ENCODE measurements around the gene ZC3H15. TPM values are rescaled to one million over a fixed set of nuclear protein-coding genes. Genes with fewer than 3 reads are reported as not detected.

ZC3H15 gene
- total and polyA plus RNA-seq, 2 of the 8 experiments (the other 6 are each of a cell fraction or from before 2014, with no cell fraction given), result 32.0 to 80.8 TPM

DNA sequence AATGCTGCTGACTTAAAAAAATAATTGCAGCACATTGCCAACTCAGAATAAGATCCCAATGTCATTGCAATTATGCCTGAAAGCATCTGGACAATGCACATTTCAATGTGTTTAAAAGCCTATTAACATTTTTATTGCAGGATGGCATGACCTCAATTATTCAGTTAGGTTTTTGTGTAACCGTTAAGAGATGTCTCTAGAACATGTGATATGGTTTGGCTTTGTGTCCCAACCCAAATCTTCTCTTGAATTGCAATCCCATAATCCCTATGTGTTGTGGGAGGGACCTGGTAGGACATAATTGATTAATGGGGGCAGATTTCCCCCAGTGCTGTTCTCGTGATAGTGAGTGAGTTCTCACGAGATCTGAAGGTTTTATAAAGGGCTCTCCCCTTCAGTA is 43.2 kb upstream of the ZC3H15 start:
- Histone ChIP-seq H3K79me2 (ENCODE audit: control insufficient read depth in 1 of 2, insufficient read depth in 2 of 2, low read length in 2 of 2) (no peaks in the 10 kb centered on the region), H3K4me1 (replicated peaks in 1 of 4; ENCODE audit: control insufficient read depth in 3 of 4, insufficient read depth in 4 of 4, low read length in 3 of 4) (peaks cover 0 to 3% (median 0%) of the 10 kb centered on the region in 4 experiments; a peak in 1 of 7 replicates), H3K18ac (ENCODE audit: extremely low read depth, low read length) (no peak overlapping the region), H4K5ac (ENCODE audit: insufficient read length, low read depth, low read length) (no peak overlapping the region), H3K4ac (replicated peaks; ENCODE audit: insufficient read length, low read depth, low read length) (no peak overlapping the region), H3K23me2 (ENCODE audit: low read depth, low read length) (no peaks in the 10 kb centered on the region), H2BK12ac (ENCODE audit: low read depth, low read length) (no peak overlapping the region), H3K4me2 (ENCODE audit: insufficient read depth in 1 of 2, low read depth in 2 of 2, low read length in 2 of 2) (no peak overlapping the region), H3K9me3 (ENCODE audit: insufficient read depth in 2 of 2, low read depth in 1 of 2, low read length in 1 of 2) (peaks cover 8% of the 10 kb centered on the region in 2 experiments; a peak in 2 of 4 replicates), H4K8ac (ENCODE audit: extremely low read depth, insufficient read depth, low read length) (no peak overlapping the region), H3K79me1 (ENCODE audit: low read depth, low read length) (no peaks in the 10 kb centered on the region), H2AK5ac (ENCODE audit: low read depth, low read length) (no peak overlapping the region), H3K4me3 (ENCODE audit: extremely low read depth in 1 of 4, insufficient read depth in 2 of 4, low read depth in 3 of 4, low read length in 4 of 4) (no peak overlapping the region), H3K23ac (ENCODE audit: insufficient read length) (no peak overlapping the region), H2BK20ac (ENCODE audit: low read length) (no peak overlapping the region), H2BK120ac (replicated peaks; ENCODE audit: low read depth, low read length) (no peak overlapping the region), H2AFZ (ENCODE audit: low read length) (no peak overlapping the region), H4K20me1 (replicated peaks in 1 of 2; ENCODE audit: control insufficient read depth in 1 of 2, insufficient read depth in 2 of 2, low read length in 2 of 2) (no peaks in the 10 kb centered on the region), H3K27ac (ENCODE audit: low read depth, low read length) (no peak overlapping the region), H3K56ac (replicated peaks; ENCODE audit: insufficient read length, low read depth, low read length) (no peak overlapping the region), H3K14ac (ENCODE audit: insufficient read length) (no peak overlapping the region), H3K27me3 (replicated peaks in 1 of 4; ENCODE audit: control insufficient read depth in 3 of 4, extremely low read depth in 1 of 4, insufficient read depth in 3 of 4, low read length in 3 of 4) (no peaks in the 10 kb centered on the region), H2BK15ac (ENCODE audit: low read length) (no peak overlapping the region), H4K91ac (replicated peaks; ENCODE audit: insufficient read length, low read length) (no peak overlapping the region), H2BK5ac (ENCODE audit: low read depth, low read length) (no peak overlapping the region), H3K9ac (replicated peaks in 1 of 4; ENCODE audit: extremely low read depth in 1 of 4, low read depth in 3 of 4, low read length in 3 of 4) (no peak overlapping the region), H3K36me3 (ENCODE audit: control insufficient read depth in 2 of 4, insufficient read depth in 4 of 4, low read length in 3 of 4) (0 out of 8 replicates have a peak, but pooled peaks cover 0 to 3% (median 0%) of the 10 kb centered on the region in 4 experiments)
- ChIA-PET CTCF (ENCODE audit: partially characterized antibody) (interaction anchor here (1.7 kb wide), 1 partner anchor 15 kb away, joined by 3 read pairs; no protein-coding TSS in a partner anchor), POLR2A (ENCODE audit: partially characterized antibody) (interaction anchor here (1.7 kb wide), 1 partner anchor 10 kb away, joined by 3 read pairs; no protein-coding TSS in a partner anchor)
- FAIRE-seq (no peak), DNase-seq (ENCODE audit: low read depth in 1 of 2, low spot score in 2 of 2) (no peak)
- WGBS, 2 experiments (ENCODE audit: extremely low coverage in 1 of 2, insufficient coverage in 1 of 2, insufficient read length in 1 of 2, insufficient replicate concordance in 2 of 2, low coverage in 1 of 2, low lambda C conversion rate in 2 of 2, missing lambda C conversion rate in 1 of 2), result 90% methylated on average over 3 of the region's 3 CpGs; no CpG with 5 or more reads in 1 of the 2 experiments
- TF ChIP-seq JUN (IDR thresholded peaks at IDR 0.05; ENCODE audit: low read depth, low read length) (no peak), FOSL1 (IDR thresholded peaks at IDR 0.05; ENCODE audit: insufficient read depth, low read depth, low read length) (no peak)

Measured in H1 (cell line).